ENCODE results near the gene FST. TPM values are rescaled to one million over a fixed set of nuclear protein-coding genes. Genes with fewer than 3 reads are reported as not detected.

Gene FST
- total RNA-seq, 4 donors from 2014 or later, result 0.93 to 10.1 (median 4.5) TPM

GRCh38 chr5:53456366-53456765, 24.1 kb upstream of the FST start:
- no peak for ATAC-seq
- Histone ChIP-seq H3K4me3 (no peak overlapping the region), H3K4me1 (no peaks in the 10 kb centered on the region), H3K36me3 (no peaks in the 10 kb centered on the region), H3K27me3 (no peaks in the 10 kb centered on the region), H3K9me3 (no peaks in the 10 kb centered on the region), H3K27ac (no peak overlapping the region)
- 76 to 83% methylated on average over 2 of the region's 2 CpGs for WGBS, 2 donors (ENCODE audit: low coverage in 1 of 2)
- TF ChIP-seq CTCF (IDR thresholded peaks at IDR 0.05) (no peak), POLR2A (IDR thresholded peaks at IDR 0.05) (no peak), EP300 (IDR thresholded peaks at IDR 0.05) (no peak), POLR2AphosphoS5 (IDR thresholded peaks at IDR 0.05) (no peak)

GRCh38 chr5:53463909-53464621, 16.4 kb upstream of the FST start:
- H3K4me3 ChIP-seq, result no peak overlapping the region
- no peak for TF ChIP-seq EP300 (IDR thresholded peaks at IDR 0.05)
- TF ChIP-seq POLR2AphosphoS5 (IDR thresholded peaks at IDR 0.05), result no peak
- TF ChIP-seq CTCF (IDR thresholded peaks at IDR 0.05), result no peak
- TF ChIP-seq POLR2A (IDR thresholded peaks at IDR 0.05), result no peak
- H3K27ac ChIP-seq, result no peak overlapping the region
- 65 to 100% methylated on average over 1 to 2 of the region's 2 CpGs for WGBS, 2 donors (ENCODE audit: low coverage in 1 of 2)
- no peaks in the 10 kb centered on the region for H3K9me3 ChIP-seq
- H3K36me3 ChIP-seq, result no peaks in the 10 kb centered on the region
- H3K4me1 ChIP-seq, result no peaks in the 10 kb centered on the region
- H3K27me3 ChIP-seq, result no peaks in the 10 kb centered on the region
- ATAC-seq, result no peak

GRCh38 chr5:53464722-53465121, 15.7 kb upstream of the FST start:
- H3K4me3 ChIP-seq, result no peak overlapping the region
- no peaks in the 10 kb centered on the region for H3K36me3 ChIP-seq
- H3K9me3 ChIP-seq, result no peaks in the 10 kb centered on the region
- WGBS, 2 donors (ENCODE audit: low coverage in 1 of 2), result 71 to 80% methylated on average over 1 to 3 of the region's 3 CpGs
- H3K27ac ChIP-seq, result no peak overlapping the region
- H3K27me3 ChIP-seq, result no peaks in the 10 kb centered on the region
- ATAC-seq, result no peak
- no peak for TF ChIP-seq EP300 (IDR thresholded peaks at IDR 0.05)
- no peak for TF ChIP-seq CTCF (IDR thresholded peaks at IDR 0.05)
- TF ChIP-seq POLR2A (IDR thresholded peaks at IDR 0.05), result no peak
- TF ChIP-seq POLR2AphosphoS5 (IDR thresholded peaks at IDR 0.05), result no peak
- no peaks in the 10 kb centered on the region for H3K4me1 ChIP-seq

- no peak overlapping the region for H3K4me3 ChIP-seq
- TF ChIP-seq CTCF (IDR thresholded peaks at IDR 0.05), result no peak
- TF ChIP-seq POLR2AphosphoS5 (IDR thresholded peaks at IDR 0.05), result no peak
- TF ChIP-seq POLR2A (IDR thresholded peaks at IDR 0.05), result no peak
- TF ChIP-seq EP300 (IDR thresholded peaks at IDR 0.05), result no peak
- no peaks in the 10 kb centered on the region for H3K36me3 ChIP-seq
- H3K27me3 ChIP-seq, result no peaks in the 10 kb centered on the region
- no peak for ATAC-seq
- H3K27ac ChIP-seq, result no peak overlapping the region
- WGBS, 2 donors (ENCODE audit: low coverage in 1 of 2), result 63 to 64% methylated on average over 2 of the region's 2 CpGs
- no peaks in the 10 kb centered on the region for H3K9me3 ChIP-seq
- H3K4me1 ChIP-seq, result no peaks in the 10 kb centered on the region
Observed at GRCh38 chr5:53469946-53470687, 10.3 kb upstream of the FST start.

- 77 to 83% methylated on average over 1 of the region's 1 CpG for WGBS, 2 donors (ENCODE audit: low coverage in 1 of 2)
Observed at GRCh38 chr5:53472279-53472678, 8.2 kb upstream of the FST start.

More at GRCh38 chr5:53472279-53472678, 8.2 kb upstream of the FST start:
- no peak for ATAC-seq
- no peak for TF ChIP-seq CTCF (IDR thresholded peaks at IDR 0.05)
- no peak for TF ChIP-seq POLR2A (IDR thresholded peaks at IDR 0.05)
- TF ChIP-seq POLR2AphosphoS5 (IDR thresholded peaks at IDR 0.05), result no peak
- TF ChIP-seq EP300 (IDR thresholded peaks at IDR 0.05), result no peak
- Histone ChIP-seq H3K27ac (no peak overlapping the region), H3K36me3 (no peaks in the 10 kb centered on the region), H3K9me3 (no peaks in the 10 kb centered on the region), H3K4me1 (no peaks in the 10 kb centered on the region), H3K4me3 (no peak overlapping the region), H3K27me3 (peaks cover 4% of the 10 kb centered on the region)
